Measurements from ENCODE around the gene MPP3.

Gene MPP3

GRCh38 chr17:43808076-43808475 lies 24.9 kb downstream of the MPP3 start:
- no peak for TF ChIP-seq CTCF (IDR thresholded peaks at IDR 0.05; ENCODE audit: low read depth, low read length, missing control alignments)
- Histone ChIP-seq H3K27me3 (replicated peaks) (no peaks in the 10 kb centered on the region), H3K36me3 (replicated peaks) (peaks cover 16% of the 10 kb centered on the region), H3K27ac (no peak overlapping the region), H3K4me3 (ENCODE audit: low read depth, low read length) (no peak overlapping the region)
- DNase-seq, result no peak
- in situ Hi-C loops (cut with HindIII; ENCODE audit: low pct_ligation_motif_present, low sequenced_read_pairs), result no loop called here

GRCh38 chr17:43805117-43805516 lies 27.8 kb downstream of the MPP3 start:
- peaks cover 11% of the 10 kb centered on the region for H3K36me3 ChIP-seq (replicated peaks)
- no peak for DNase-seq
- in situ Hi-C loops (cut with HindIII; ENCODE audit: low pct_ligation_motif_present, low sequenced_read_pairs), result no loop called here

GRCh38 chr17:43803758-43804157 lies 29.2 kb downstream of the MPP3 start:
- no peak overlapping the region for H3K27ac ChIP-seq
- no peak overlapping the region for H3K4me3 ChIP-seq (ENCODE audit: low read depth, low read length)
- in situ Hi-C loops (cut with HindIII; ENCODE audit: low pct_ligation_motif_present, low sequenced_read_pairs), result no loop called here
- no peak for DNase-seq
- no peaks in the 10 kb centered on the region for H3K27me3 ChIP-seq (replicated peaks)
- TF ChIP-seq CTCF (IDR thresholded peaks at IDR 0.05; ENCODE audit: low read depth, low read length, missing control alignments), result no peak
- peaks cover 9% of the 10 kb centered on the region for H3K36me3 ChIP-seq (replicated peaks)

More at GRCh38 chr17:43805117-43805516, 27.8 kb downstream of the MPP3 start:
- no peak overlapping the region for H3K27ac ChIP-seq
- TF ChIP-seq CTCF (IDR thresholded peaks at IDR 0.05; ENCODE audit: low read depth, low read length, missing control alignments), result no peak
- H3K4me3 ChIP-seq (ENCODE audit: low read depth, low read length), result no peak overlapping the region
- H3K27me3 ChIP-seq (replicated peaks), result no peaks in the 10 kb centered on the region

GRCh38 chr17:43801844-43802243 lies 31.1 kb downstream of the MPP3 start:
- in situ Hi-C loops (cut with HindIII; ENCODE audit: low pct_ligation_motif_present, low sequenced_read_pairs), result no loop called here
- Histone ChIP-seq H3K4me3 (ENCODE audit: low read depth, low read length) (no peak overlapping the region), H3K27ac (no peak overlapping the region), H3K27me3 (replicated peaks) (no peaks in the 10 kb centered on the region), H3K36me3 (replicated peaks) (peaks cover 3% of the 10 kb centered on the region)
- no peak for DNase-seq
- no peak for TF ChIP-seq CTCF (IDR thresholded peaks at IDR 0.05; ENCODE audit: low read depth, low read length, missing control alignments)

GRCh38 chr17:43800736-43801135 lies 32.2 kb downstream of the MPP3 start:
- peaks cover 3% of the 10 kb centered on the region for H3K36me3 ChIP-seq (replicated peaks)
- DNase-seq, result no peak
- in situ Hi-C loops (cut with HindIII; ENCODE audit: low pct_ligation_motif_present, low sequenced_read_pairs), result no loop called here

More at GRCh38 chr17:43800736-43801135, 32.2 kb downstream of the MPP3 start:
- no peak for TF ChIP-seq CTCF (IDR thresholded peaks at IDR 0.05; ENCODE audit: low read depth, low read length, missing control alignments)
- Histone ChIP-seq H3K27me3 (replicated peaks) (no peaks in the 10 kb centered on the region), H3K27ac (no peak overlapping the region), H3K4me3 (ENCODE audit: low read depth, low read length) (no peak overlapping the region)
